ENCODE results near the gene NRXN3.

DNA sequence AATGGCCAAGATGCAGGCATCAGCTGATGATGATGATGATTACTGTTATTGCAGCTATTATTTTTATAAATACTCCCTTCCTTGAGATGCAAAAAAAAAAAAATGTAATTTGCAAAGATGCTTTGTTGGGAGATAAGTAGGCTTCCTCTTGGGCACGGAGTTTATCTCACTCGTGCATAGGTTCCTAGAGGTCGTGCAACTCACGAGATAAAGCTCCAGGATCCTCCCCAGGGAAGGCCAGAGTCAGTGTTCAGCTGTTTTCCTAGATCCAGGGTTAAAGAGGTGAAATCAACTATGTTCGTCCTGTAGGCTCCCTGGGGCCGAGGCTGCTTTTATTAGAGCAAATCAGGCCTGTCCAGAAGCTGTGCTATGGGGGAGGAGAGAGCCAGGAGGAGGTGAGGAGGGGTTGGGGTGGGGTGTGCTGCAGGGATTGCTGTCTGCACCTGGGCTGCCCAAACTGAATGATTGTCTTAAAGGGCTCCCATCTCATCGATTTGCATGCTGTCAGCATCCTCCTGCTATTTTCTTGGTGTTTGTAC, 270.3 kb downstream of the NRXN3 start:
- no peak for TF ChIP-seq ZNF416 (tag by site-specific recombination; IDR thresholded peaks at IDR 0.05)
- TF ChIP-seq, protein P1, sequence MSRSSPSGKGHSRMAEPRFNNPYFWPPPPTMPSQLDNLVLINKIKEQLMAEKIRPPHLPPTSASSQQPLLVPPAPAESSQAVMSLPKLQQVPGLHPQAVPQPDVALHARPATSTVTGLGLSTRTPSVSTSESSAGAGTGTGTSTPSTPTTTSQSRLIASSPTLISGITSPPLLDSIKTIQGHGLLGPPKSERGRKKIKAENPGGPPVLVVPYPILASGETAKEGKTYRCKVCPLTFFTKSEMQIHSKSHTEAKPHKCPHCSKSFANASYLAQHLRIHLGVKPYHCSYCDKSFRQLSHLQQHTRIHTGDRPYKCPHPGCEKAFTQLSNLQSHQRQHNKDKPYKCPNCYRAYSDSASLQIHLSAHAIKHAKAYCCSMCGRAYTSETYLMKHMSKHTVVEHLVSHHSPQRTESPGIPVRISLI (tag by site-specific recombination; IDR thresholded peaks at IDR 0.05) = no peak
- no peak for TF ChIP-seq ZNF184 (tag by site-specific recombination; IDR thresholded peaks at IDR 0.05)
- TF ChIP-seq, protein P2, sequence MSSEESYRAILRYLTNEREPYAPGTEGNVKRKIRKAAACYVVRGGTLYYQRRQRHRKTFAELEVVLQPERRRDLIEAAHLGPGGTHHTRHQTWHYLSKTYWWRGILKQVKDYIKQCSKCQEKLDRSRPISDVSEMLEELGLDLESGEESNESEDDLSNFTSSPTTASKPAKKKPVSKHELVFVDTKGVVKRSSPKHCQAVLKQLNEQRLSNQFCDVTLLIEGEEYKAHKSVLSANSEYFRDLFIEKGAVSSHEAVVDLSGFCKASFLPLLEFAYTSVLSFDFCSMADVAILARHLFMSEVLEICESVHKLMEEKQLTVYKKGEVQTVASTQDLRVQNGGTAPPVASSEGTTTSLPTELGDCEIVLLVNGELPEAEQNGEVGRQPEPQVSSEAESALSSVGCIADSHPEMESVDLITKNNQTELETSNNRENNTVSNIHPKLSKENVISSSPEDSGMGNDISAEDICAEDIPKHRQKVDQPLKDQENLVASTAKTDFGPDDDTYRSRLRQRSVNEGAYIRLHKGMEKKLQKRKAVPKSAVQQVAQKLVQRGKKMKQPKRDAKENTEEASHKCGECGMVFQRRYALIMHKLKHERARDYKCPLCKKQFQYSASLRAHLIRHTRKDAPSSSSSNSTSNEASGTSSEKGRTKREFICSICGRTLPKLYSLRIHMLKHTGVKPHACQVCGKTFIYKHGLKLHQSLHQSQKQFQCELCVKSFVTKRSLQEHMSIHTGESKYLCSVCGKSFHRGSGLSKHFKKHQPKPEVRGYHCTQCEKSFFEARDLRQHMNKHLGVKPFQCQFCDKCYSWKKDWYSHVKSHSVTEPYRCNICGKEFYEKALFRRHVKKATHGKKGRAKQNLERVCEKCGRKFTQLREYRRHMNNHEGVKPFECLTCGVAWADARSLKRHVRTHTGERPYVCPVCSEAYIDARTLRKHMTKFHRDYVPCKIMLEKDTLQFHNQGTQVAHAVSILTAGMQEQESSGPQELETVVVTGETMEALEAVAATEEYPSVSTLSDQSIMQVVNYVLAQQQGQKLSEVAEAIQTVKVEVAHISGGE (tag by site-specific recombination; conservative IDR thresholded peaks at IDR 0.05; ENCODE audit: low read depth) = no peak
- TF ChIP-seq KLF1 (tag by site-specific recombination; IDR thresholded peaks at IDR 0.05) = no peak
- TF ChIP-seq, protein P3, sequence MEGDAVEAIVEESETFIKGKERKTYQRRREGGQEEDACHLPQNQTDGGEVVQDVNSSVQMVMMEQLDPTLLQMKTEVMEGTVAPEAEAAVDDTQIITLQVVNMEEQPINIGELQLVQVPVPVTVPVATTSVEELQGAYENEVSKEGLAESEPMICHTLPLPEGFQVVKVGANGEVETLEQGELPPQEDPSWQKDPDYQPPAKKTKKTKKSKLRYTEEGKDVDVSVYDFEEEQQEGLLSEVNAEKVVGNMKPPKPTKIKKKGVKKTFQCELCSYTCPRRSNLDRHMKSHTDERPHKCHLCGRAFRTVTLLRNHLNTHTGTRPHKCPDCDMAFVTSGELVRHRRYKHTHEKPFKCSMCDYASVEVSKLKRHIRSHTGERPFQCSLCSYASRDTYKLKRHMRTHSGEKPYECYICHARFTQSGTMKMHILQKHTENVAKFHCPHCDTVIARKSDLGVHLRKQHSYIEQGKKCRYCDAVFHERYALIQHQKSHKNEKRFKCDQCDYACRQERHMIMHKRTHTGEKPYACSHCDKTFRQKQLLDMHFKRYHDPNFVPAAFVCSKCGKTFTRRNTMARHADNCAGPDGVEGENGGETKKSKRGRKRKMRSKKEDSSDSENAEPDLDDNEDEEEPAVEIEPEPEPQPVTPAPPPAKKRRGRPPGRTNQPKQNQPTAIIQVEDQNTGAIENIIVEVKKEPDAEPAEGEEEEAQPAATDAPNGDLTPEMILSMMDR (tag by site-specific recombination; IDR thresholded peaks at IDR 0.05) = no peak
- no peak for TF ChIP-seq ZBTB7A (tag by site-specific recombination; IDR thresholded peaks at IDR 0.05; ENCODE audit: low read depth)
- no peak for TF ChIP-seq ZNF274 (IDR thresholded peaks at IDR 0.05; ENCODE audit: low read length)
- TF ChIP-seq ZNF274 (tag by site-specific recombination; IDR thresholded peaks at IDR 0.05; ENCODE audit: borderline replicate concordance) = no peak
- TF ChIP-seq, protein P4, sequence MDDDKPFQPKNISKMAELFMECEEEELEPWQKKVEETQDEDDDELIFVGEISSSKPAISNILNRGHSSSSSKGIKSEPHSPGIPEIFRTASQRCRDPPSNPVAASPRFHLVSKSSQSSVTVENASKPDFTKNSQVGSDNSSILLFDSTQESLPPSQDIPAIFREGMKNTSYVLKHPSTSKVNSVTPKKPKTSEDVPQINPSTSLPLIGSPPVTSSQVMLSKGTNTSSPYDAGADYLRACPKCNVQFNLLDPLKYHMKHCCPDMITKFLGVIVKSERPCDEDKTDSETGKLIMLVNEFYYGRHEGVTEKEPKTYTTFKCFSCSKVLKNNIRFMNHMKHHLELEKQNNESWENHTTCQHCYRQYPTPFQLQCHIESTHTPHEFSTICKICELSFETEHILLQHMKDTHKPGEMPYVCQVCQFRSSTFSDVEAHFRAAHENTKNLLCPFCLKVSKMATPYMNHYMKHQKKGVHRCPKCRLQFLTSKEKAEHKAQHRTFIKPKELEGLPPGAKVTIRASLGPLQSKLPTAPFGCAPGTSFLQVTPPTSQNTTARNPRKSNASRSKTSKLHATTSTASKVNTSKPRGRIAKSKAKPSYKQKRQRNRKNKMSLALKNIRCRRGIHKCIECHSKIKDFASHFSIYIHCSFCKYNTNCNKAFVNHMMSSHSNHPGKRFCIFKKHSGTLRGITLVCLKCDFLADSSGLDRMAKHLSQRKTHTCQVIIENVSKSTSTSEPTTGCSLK (tag by site-specific recombination; IDR thresholded peaks at IDR 0.05) = no peak
